ENCODE data around the gene ADCY7.

The ADCY7 gene

GRCh38 chr16:50271148-50272041 is 5.0 kb downstream of the ADCY7 start:
- no peak for TF ChIP-seq CTCF (IDR thresholded peaks at IDR 0.05)

- TF ChIP-seq CTCF (IDR thresholded peaks at IDR 0.05) = no peak
Observed at GRCh38 chr16:50272111-50272571, 5.8 kb downstream of the ADCY7 start.

DNA sequence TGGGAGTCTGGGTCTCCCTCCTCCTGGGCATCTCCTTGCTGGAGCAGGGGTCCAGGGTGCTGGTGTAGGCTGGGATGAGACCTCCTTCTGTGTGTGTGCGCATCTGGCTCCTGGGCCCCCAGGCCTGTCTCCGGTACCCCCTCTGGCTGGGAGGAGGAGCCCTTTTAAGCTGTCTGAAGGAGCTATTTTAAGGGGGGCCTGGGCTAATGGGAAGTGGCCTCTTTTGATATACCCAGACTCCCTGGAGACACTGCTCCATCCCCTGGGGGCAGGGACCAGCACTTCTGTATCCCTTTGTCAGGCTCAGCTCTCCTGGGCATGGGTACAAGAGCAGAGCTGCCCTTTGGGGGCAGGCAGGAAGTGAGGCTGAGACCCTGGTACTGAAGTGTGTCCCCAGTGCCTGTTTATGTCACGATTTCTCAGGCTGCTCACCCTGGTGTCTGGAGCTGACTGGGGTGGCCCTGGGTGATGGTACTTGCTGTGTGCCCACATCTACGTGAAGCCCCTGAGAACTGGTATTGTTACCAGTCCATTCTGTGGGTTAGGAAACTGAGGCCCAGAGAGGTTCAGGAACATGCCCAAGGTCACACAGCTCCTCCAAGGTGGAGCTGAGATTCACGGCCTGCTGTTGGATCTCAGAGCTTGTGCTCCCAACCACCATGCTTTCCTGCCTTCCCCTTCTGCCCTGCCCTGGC is 6.5 kb downstream of the ADCY7 start:
- no peak for TF ChIP-seq CTCF (IDR thresholded peaks at IDR 0.05)

- TF ChIP-seq CTCF (IDR thresholded peaks at IDR 0.05) = no peak
Observed at GRCh38 chr16:50273382-50273690, 7.0 kb downstream of the ADCY7 start.

DNA sequence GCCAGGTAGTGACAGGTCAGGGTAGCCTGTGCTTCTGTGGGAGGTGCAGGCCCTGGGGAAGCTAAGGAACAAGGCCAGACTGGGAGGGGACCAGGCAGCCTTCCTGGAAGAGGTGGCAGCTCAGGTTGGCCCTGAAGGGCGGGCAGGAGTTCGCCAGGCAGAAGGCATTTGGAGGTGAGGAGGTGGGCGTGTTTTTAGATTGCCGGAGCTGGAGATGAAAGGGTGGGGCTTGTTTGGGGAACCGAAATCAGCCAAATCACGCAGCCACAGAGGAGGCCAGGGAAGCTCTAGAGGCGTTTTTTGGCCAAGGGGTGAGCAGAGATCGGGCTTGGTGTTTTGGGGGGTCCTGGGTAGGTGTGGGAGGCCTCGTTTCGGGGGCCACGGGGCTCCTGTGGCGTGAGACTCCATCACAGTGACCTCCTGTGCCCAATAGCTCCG is 7.6 kb downstream of the ADCY7 start:
- no peak for TF ChIP-seq CTCF (IDR thresholded peaks at IDR 0.05)

DNA sequence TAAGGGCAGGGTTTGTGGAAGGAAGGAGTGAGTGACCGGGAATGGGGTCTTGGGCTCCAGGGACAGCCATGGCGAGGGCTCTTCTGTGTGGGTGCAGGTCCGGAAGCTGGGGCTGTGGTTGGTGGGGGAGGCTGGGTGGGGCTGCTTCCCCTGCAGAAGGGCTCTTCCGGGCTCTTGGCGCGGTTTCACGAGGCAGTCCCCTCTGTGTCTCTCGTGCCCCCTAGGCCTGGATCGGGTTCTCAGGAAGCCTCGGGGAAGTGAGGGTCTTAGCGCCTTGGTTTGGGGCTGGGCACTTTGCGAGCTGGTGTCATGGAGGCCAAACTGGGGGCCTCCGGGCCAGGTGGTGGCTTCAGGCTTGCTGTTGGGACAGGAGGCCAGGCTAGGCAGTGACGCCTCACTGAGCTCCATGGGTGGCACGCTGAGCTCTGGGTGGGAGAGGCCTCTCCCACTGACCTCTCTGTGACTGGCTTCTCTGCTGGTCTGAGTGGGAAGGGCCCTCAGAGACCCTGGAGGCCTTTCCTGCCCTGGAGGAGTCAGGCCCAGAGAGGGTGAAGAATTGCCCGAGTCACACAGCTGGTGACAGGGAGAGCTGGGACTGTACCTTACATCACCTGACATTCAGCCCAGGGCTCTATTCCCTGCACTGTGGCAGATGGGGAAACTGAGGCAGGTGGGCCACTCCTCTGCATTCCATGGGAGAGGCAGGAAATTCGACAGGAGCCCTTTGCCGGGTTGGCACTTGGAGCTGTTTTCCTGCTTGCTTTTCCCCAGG is 8.2 kb downstream of the ADCY7 start:
- TF ChIP-seq CTCF (IDR thresholded peaks at IDR 0.05) = no peak

- no peak for TF ChIP-seq CTCF (IDR thresholded peaks at IDR 0.05)
Observed at GRCh38 chr16:50275098-50275415, 8.7 kb downstream of the ADCY7 start.

Measured in LNCAP (cell line).